GM19240 (cell line): ENCODE data around the gene MRPS5.

Source experiments
- DNase-seq: peaks from one replicate; pipeline ENCODE4 v3.0.0; 2011; ENCODE audit warnings: low spot score; ENCODE audit not compliant: insufficient read length

MRPS5 gene

DNA sequence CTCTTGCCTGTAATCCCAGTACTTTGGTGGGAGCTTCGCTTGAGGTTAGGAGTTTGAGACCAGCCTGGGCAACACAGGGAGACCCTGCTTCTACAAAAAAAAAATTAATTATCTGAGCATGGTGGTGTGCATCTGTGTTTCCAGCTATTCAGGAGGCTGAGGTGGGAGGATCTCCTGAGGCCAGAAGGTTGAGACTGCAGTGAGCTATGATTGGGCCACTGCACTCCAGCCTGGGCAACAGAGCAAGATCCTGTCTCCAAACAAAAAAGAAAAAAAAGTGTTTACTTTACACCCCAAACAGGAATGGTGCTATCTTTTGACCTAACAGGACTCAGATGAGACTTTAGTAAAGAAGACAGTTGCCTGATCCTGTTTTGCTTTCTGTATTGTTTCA lies 60.5 kb downstream of the MRPS5 start:
- DNase-seq = no peak

DNA sequence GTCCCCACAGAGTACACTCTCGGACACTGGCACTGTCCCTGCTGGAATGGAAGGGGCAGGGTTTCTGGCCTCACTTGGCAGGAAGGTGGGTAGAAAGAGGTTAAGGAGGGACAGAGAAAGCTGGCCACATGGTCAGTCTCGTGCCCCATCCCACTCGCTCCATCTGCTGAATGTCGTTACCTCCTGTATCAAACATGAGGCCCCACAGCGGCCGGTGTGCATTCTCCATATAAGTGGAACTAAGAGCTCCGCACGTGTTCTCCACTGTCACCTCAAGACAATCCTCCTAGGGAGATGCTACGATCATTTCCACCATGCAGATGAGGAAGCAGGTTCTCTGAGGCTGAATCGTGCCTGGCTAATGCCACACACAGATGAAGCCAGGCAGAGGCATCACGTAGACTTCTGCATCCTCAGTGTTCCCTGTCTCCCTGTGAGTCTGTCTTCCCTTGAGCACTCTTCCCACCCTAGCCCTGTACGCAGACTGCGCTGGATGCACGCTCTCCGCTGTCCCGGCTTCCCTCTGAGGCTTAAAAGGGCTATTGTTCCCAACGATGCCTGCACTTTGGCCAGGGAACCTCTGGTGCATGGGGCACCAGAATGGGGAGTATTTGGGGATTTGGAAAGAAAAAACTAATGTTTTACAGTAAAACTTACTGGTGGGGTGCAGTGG lies 61.0 kb downstream of the MRPS5 start:
- no peak for DNase-seq

DNA sequence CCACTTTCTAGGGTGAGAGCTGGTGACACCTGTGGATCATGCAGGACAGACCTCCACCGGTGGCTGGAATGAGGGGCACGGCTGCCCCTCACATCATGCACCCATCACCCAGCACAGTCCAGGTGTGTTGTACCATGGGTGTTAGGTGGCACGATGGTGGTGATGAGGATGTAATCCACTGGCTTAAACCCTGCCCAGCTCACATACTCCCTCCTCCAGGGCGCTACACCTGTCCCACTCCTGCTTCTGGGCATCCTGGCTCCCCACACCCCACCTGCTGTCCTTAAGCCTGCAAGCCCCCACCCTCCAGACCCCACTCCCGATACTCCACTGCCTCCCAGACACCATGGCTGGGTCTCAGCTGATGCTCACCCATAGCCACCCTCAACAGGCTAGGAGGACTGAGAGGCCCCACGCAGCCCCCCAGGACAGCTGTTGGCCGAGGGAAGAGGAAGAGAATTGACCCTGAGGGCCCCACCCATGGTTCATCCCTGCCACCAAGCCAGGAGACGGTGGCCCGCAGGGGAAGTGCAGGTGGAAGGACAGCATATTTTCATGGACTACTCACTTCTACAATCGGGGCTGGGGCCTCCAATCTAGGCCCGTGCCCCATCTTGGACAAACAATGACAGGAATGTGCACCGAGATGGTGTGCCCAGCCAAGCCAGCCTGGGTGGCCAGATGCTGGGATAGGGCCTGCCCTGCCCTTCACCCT lies 61.8 kb downstream of the MRPS5 start:
- DNase-seq = no peak

- no peak for DNase-seq
These were observed 62.5 kb downstream of the MRPS5 start for GRCh38 chr2:95058989-95059641.

DNA sequence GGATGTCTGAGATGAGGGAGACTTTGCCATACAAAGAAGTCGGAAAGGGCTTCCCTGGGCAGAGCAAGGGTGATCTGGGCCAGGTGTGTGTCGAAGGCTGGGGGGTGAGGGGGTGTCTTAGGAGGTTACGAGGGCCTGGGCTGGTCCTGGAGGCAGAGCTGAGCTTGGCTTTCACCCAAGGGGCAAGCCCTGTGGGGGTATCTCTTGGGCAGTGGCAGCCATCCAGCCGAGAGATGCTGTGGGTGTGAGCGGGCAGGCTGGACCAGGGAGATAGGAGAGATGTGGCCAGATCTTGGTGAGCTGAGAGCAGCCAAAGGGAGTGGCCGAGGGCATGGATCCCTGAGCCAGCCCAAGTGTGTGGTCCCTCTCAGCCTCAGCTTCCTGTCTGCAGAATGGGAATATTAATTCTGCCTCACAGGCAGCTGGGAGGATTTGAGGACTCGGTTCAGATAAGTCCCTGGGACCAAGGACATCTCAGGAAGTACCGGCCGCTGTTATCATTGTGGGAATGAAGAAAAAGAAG lies 63.1 kb downstream of the MRPS5 start:
- no peak for DNase-seq

GRCh38 chr2:95057535-95058370 lies 63.9 kb downstream of the MRPS5 start:
- no peak for DNase-seq

- no peak for DNase-seq
These were observed 64.8 kb downstream of the MRPS5 start for GRCh38 chr2:95056461-95057459.

DNA sequence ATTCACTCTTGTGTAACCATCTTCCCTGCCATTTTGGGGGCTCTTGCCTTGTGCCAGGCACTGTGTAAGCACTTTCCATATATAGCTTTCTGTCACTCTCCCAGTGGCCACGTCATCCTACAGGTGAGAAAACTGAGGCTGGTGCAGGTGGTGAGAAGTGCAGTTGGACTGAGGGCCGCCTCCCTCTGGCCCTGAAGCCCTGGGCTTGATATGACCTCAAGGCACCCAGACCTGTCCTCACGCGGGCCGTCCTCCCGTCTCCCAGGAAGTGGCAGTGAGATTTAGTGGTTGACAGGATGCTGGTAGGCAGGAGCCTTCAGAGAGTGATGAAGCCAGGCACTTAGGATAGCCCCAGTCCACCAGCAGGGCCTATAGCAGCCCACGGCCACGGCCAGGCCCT lies 65.6 kb downstream of the MRPS5 start:
- no peak for DNase-seq

GRCh38 chr2:95055262-95055661 lies 66.3 kb downstream of the MRPS5 start:
- no peak for DNase-seq

DNA sequence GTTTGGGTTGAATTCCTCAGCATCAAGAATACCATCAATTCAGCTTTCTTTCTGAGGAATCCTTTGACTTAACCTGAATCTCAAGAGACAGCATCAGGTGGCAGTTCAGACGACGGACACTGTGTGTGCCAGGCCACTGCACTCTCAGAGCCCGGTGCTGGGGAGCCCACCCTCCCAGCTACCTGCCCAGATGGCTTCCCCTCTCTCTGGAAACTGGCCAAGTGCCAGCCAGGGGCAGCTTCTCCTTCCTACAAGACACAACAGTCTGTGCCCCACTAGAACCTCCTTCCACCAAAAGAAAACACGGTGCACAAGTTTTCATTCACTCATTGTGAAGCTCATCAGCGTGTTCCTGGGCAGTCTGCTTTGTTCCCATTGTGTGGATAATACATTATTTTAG lies 67.6 kb downstream of the MRPS5 start:
- no peak for DNase-seq

DNA sequence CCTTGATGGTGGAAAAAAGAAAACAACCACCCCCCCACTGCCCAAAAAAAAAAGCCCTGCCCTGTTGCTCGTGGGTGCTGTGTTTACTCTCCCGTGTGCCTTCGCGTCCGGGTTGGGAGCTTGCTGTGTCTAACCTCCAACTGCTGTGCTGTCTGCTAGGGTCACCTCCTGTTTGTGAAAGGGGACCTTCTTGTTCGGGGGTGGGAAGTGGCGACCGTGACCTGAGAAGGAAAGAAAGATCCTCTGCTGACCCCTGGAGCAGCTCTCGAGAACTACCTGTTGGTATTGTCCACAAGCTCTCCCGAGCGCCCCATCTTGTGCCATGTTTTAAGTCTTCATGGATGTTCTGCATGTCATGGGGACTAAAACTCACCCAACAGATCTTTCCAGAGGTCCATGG lies 68.1 kb downstream of the MRPS5 start:
- no peak for DNase-seq

- DNase-seq = no peak
These were observed 68.7 kb downstream of the MRPS5 start for GRCh38 chr2:95052804-95053479.

DNA sequence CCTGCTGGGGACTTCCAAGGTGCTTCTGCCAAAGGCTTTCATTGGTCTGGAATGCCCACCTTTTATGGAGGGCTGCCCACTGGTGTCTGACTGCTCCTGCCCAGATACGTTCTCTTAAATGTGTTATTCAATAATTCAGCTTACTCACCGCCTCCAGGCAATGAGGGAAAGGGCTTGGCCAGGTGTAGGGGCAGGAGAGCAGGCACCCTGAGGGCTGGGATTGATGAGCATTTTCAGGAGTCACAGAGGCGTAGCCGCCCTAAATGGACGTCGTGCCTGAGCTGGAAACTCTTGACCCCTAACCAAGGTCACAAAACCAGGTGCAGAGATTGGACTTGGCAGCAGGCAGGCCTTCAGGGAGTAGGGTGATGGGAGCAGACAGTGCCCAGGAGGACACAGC lies 69.3 kb downstream of the MRPS5 start:
- DNase-seq = no peak

DNA sequence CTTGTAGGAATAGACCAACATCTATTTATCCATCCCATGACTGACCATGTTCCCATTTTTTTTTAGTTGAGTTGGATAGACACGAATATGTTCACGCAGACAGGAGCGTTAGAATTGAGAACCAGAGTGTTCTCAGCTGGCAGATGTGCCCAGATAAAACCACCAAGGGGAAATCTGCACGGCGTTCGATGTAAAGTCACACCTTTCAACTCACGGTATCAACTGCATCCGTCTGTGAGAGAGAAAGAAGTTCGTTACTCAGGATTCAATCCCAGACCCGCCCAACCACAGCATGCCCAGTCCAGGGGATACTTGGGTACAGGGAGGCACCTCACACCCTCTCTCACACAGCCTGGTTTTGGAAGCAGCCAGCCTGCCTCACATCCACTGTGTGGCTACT lies 70.0 kb downstream of the MRPS5 start:
- DNase-seq = no peak

DNA sequence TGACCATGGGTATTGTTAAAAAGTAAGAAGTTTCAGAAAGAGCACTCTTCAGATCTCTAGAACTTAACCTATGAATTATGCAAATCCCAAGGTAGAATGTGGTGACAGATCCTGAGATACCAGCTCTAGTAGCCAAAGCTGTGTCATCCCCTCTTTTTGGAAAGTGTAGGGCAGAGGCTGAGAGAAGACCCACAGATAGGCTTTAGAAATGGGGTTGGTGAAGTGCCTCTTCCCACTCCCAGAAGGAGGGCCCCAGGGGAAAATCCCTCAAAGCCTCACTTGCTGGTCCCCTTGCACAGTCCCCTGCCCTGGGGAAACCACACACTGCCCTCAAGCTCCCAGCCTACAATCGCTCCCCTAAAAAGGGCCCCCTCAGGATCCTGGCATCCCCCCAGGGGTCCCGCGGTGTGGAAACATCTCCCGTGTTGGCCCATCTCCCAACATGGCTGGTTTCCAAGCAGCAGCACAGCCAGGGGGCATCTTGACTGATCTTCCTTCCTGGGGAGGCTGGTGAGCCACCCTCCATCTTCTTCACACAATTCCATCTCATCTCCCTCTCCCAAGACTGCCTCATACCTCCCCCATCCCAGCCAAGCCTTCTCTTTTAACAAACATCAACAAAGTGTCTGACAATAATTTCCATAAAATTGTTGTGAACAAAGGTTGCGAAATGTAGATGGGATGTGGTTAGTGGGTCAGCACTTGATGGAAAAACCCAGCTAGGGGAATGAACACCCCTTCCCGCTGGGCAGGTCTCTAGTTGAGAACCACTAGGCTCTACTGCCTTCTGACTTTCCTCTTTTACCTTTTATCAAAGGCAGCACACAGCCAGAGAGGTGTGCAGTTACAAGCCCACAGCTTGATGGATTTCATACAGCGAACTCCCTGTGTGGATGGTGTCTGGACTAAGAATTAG lies 71.0 kb downstream of the MRPS5 start:
- no peak for DNase-seq

DNA sequence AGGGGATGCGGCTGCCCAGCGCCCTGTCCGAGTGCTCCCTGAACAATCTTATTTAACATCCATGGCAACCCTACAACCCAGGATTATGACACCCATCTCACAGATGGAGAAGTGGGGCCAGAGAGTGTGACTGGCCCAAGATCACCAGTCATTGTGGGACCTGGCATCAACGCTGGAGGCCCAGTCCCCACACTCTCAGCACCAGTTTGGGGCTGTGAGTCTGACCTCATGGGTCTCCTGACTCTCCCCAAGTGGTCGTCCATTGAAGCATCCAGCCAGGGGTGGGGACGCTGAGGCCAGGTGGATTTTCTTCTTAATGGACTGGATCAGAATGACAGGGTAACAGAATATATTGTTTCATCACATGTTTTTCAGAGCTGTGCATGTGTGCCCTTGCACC lies 71.6 kb downstream of the MRPS5 start:
- DNase-seq = no peak

DNA sequence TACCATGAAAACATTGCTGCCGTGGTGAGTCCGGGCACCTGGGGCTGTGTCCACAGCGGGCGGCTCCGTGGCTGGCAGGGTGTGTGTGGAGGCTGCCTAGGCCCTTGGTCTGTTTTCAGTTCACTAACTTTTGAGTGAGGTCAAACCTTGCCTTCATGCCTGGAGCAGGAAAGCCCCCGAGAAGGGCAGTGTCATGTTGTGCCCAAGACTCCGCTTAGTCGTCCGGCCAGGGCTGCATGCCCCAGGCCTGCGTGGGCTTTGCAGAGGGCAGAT lies 72.0 kb downstream of the MRPS5 start:
- no peak for DNase-seq

DNA sequence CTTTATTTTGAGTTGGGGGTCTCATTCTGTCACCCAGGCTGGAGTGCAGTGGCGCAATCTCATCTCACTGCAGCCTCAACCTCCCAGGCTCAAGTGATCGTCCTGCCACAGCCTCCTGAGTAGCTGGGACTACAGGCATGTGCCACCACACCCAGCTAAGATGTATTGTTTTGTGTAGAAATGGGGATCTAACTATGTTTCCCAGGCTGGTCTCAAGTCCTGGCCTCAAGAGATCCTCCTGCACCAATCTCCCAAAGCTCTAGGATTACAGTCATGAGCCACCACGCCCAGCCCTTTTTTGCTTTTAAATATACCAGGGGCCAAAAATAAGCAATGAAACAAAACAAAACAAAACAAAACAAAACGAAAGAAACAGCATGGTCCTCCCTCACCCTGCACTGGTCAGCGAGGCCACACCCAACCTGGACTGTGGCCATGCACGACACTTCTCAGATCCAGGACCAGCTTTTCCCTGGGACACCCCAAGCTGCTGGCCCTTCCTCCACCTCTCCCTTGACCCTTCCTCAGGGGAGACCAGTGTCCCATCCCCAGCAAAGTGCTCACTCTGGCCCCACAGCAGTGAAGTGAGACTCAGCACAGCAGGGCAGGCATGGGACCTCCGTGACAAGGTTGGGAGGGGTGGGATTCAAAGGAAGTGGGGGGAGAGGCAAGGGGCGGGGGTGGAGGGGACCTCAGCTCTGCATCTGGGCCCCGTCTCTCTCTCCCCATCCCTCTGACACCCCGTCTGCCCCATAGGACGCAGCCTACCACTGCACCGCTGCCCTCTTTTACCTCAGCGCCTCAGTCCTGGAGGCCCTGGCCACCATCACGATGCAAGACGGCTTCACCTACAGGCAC lies 72.6 kb downstream of the MRPS5 start:
- no peak for DNase-seq
